SJSA1 (cell line): ENCODE measurements around the gene RNF135. TPM values are rescaled to one million over a fixed set of nuclear protein-coding genes. Genes with fewer than 3 reads are reported as not detected.
"Not testable (repeated sequence)": the region's sequence is repeated elsewhere in the genome, so short reads cannot be mapped to it uniquely, and the experiment has no call there.

ENCODE experiments used
- DNase-seq, 2 experiments: peaks; one replicate each; pipeline ENCODE4 v3.0.0-alpha.2; 2015 to 2020; ENCODE audit warnings: low spot score in 2 of 2, low read depth in 1 of 2
- H3K27ac ChIP-seq: fragments of 250-450 bp; sonication (Bioruptor Pico); 2 replicates; pipeline ENCODE4 v1.5.1; 2020; ENCODE audit warnings: mild to moderate bottlenecking, moderate library complexity
- H3K27me3 ChIP-seq: fragments of 250-450 bp; sonication (Bioruptor Pico); replicated peaks from 2 replicates; pipeline ENCODE4 v1.5.1; 2020; ENCODE audit warnings: mild to moderate bottlenecking, moderate library complexity
- H3K36me3 ChIP-seq: fragments of 250-450 bp; sonication (Bioruptor Pico); 2 replicates; pipeline ENCODE4 v1.5.1; 2020; ENCODE audit warnings: mild to moderate bottlenecking
- H3K4me1 ChIP-seq: fragments of 250-450 bp; sonication (Bioruptor Pico); replicated peaks from 2 replicates; pipeline ENCODE4 v1.6.1; 2021; ENCODE audit warnings: mild to moderate bottlenecking
- H3K4me3 ChIP-seq: fragments of 250-450 bp; sonication (Bioruptor Pico); 2 replicates; pipeline ENCODE4 v1.5.1; 2020; ENCODE audit warnings: mild to moderate bottlenecking
- H3K9me3 ChIP-seq: fragments of 250-450 bp; sonication (Bioruptor Pico); replicated peaks from 2 replicates; pipeline ENCODE4 v1.5.1; 2020; ENCODE audit warnings: mild to moderate bottlenecking
- total RNA-seq: library from RNA; depleted of rRNA; stranded (reverse); fragments of >200 nt; shearing (Covaris generic); gene quantifications from 2 replicates; pipeline ENCODE4 v1.2.3, GENCODE V29; 2014

RNF135 gene
- total RNA-seq, 1 experiment from 2014 or later = 14.6 TPM

GRCh38 chr17:31002047-31002446 lies 31.2 kb downstream of the RNF135 start:
- Histone ChIP-seq H3K9me3 (no peaks in the 10 kb centered on the region), H3K4me3 (no peak overlapping the region), H3K4me1 (no peaks in the 10 kb centered on the region), H3K27ac (no peak overlapping the region), H3K27me3 (no peaks in the 10 kb centered on the region), H3K36me3 (peaks cover 33% of the 10 kb centered on the region)
- no peak for DNase-seq

- Histone ChIP-seq H3K27me3 (no peaks in the 10 kb centered on the region), H3K4me3 (no peak overlapping the region), H3K36me3 (peaks cover 22% of the 10 kb centered on the region), H3K4me1 (no peaks in the 10 kb centered on the region), H3K27ac (no peak overlapping the region), H3K9me3 (no peaks in the 10 kb centered on the region)
- DNase-seq = no peak
These were observed 32.5 kb downstream of the RNF135 start for GRCh38 chr17:31003225-31003866.

- H3K9me3 ChIP-seq = no peaks in the 10 kb centered on the region
- no peak overlapping the region for H3K4me3 ChIP-seq
- H3K4me1 ChIP-seq = no peaks in the 10 kb centered on the region
- H3K27ac ChIP-seq = no peak overlapping the region
- peaks cover 16% of the 10 kb centered on the region for H3K36me3 ChIP-seq
- H3K27me3 ChIP-seq = no peaks in the 10 kb centered on the region
- DNase-seq = no peak
These were observed 33.3 kb downstream of the RNF135 start for GRCh38 chr17:31004160-31004559.

GRCh38 chr17:31007695-31008373 lies 37.0 kb downstream of the RNF135 start:
- H3K9me3 ChIP-seq = no peaks in the 10 kb centered on the region
- H3K4me3 ChIP-seq = no peak overlapping the region
- peaks cover 9% of the 10 kb centered on the region for H3K4me1 ChIP-seq
- DNase-seq = no peak
- H3K27me3 ChIP-seq = no peaks in the 10 kb centered on the region
- H3K36me3 ChIP-seq = no peaks in the 10 kb centered on the region
- H3K27ac ChIP-seq = no peak overlapping the region

DNA sequence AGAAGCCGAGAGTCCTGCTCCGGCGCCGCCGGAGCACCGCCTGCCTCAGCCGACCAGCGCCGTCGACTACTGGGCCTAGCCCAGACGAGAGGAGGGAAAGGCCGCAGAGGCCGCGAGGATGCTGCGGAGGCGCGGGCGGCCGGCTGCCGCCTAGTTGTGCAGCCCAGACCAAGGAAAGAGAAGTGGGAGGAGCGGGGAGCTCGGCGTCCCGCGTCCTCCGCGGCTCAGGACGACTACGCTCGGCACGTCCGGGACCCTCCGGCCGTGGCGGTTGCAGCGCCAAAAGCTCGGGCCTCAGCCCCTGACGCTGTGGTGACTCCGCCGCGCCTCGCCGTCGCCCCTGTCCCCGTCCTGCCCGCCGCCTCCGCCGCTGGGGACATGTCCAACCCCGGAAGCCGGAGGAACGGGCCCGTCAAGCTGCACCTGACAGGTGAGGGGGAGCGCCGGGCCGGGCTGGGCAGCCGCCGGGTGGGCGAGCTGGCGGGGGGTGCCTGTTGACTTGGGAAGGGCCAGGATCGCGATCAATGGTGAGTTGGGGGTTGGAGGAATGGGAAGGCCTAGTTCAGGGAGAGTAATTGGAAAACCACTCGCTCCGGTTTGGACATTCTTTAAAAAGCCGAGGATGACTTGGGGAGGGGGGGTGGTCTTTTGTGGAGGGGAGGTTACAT lies 37.7 kb downstream of the RNF135 start:
- H3K27me3 ChIP-seq = no peaks in the 10 kb centered on the region
- H3K4me3 ChIP-seq = no peak overlapping the region
- DNase-seq = no peak
- H3K4me1 ChIP-seq = peaks cover 9% of the 10 kb centered on the region
- H3K36me3 ChIP-seq = no peaks in the 10 kb centered on the region
- H3K27ac ChIP-seq = no peak overlapping the region
- H3K9me3 ChIP-seq = no peaks in the 10 kb centered on the region

DNA sequence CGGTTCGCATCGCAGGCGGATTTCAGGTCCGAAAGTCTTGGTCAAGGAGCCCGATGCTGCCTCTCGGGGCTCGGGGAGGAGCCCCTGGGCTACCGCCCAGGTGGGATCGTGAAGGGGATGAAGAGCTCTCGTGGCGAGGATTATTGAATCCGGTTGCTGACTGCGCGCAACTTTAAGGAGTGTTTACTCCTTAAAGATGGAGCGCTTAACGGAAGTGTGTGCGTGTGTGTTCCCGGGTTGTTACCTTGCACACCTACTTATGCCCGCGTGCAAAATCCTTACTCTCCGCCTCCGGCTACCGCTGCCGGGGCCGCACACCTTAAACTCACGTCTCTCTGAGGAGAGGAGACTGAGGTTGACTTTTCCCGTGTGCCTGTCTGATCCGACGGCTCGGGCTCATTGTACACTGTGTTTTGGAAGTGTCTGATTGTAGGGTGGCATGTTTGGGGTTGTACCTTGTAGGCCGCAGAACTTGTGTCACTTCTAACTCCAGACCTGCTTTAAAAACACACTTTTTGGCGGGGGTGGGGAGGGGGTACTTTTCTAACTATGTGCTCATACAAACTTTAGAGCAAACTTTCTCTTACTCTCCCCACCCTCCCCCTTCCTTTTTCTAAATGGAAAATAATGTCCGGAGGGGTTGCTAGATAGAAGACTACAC lies 38.3 kb downstream of the RNF135 start:
- not testable (repeated sequence) for H3K4me1 ChIP-seq, H3K4me3 ChIP-seq, H3K9me3 ChIP-seq, H3K27me3 ChIP-seq, H3K27ac ChIP-seq, DNase-seq, H3K36me3 ChIP-seq

DNA sequence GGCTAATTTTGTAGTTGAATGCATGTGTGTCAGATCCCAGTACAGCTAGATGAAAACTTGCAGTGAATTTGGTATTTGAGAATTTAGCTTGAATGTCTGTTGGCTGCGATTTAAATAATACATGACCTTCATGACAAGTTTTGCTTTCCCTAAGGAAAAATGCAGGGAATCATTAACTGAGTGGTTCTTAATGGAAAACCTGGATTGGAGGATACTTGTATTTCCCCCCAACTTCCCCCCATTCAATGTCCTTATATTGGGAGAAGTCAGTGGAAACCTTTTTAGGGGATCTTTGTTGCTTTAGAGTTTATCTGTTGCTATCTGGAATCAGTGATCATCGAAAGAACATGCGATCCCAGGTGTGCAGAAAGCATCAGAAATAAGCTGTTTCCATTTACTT lies 39.2 kb downstream of the RNF135 start:
- H3K27ac ChIP-seq, DNase-seq, H3K4me3 ChIP-seq: not testable (repeated sequence)

DNA sequence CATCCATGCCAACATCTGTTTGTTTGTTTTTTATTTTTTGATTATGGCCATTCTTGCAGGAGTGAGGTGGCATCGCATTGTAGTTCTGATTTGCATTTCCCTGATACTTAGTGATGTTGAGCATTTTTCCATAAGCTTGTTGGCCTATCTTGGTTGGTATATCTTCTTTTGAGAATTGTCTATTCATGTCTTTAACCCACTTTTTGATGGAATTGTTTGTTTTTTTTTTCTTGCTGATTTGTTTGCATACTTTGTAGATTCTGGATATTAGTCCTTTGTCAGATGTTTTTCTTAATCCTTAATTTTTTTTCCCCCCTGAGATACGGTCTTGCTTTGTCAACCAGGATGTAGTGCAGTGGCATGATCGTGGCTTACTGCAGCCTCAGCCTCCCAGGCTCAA lies 43.0 kb downstream of the RNF135 start:
- Histone ChIP-seq H3K4me1 (peaks cover 9% of the 10 kb centered on the region), H3K27me3 (no peaks in the 10 kb centered on the region), H3K36me3 (no peaks in the 10 kb centered on the region), H3K9me3 (no peaks in the 10 kb centered on the region), H3K27ac (no peak overlapping the region), H3K4me3 (no peak overlapping the region)
- DNase-seq = no peak

More for the DNA sequence above, 39.2 kb downstream of the RNF135 start:
- not testable (repeated sequence) for H3K4me1 ChIP-seq, H3K27me3 ChIP-seq, H3K9me3 ChIP-seq, H3K36me3 ChIP-seq

GRCh38 chr17:31015639-31016038 lies 44.8 kb downstream of the RNF135 start:
- Histone ChIP-seq H3K27ac (no peak overlapping the region), H3K36me3 (no peaks in the 10 kb centered on the region), H3K27me3 (no peaks in the 10 kb centered on the region), H3K4me3 (no peak overlapping the region), H3K4me1 (peaks cover 5% of the 10 kb centered on the region), H3K9me3 (no peaks in the 10 kb centered on the region)
- no peak for DNase-seq

DNA sequence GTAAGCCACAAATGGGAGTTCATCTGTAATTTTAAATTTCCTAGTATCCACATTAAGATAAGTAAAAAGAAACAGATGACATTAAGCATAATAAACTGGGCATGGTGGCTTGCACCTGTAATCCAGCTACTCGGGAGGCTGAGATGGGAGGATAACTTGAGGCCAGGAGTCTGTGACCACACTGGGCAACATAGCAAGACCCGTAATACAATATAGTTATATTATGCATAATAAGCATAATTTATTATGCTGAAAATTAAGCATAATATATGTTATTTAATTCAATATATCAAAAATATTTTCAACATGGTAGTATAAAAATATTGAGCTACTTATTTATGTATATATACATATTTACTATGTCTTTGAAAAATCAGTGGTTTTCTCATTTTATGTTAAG lies 48.2 kb downstream of the RNF135 start:
- Histone ChIP-seq H3K27me3 (no peaks in the 10 kb centered on the region), H3K36me3 (no peaks in the 10 kb centered on the region), H3K9me3 (no peaks in the 10 kb centered on the region), H3K4me3 (no peak overlapping the region), H3K4me1 (no peaks in the 10 kb centered on the region), H3K27ac (no peak overlapping the region)
- DNase-seq = no peak

- not testable (repeated sequence) for H3K4me3 ChIP-seq, H3K4me1 ChIP-seq, H3K9me3 ChIP-seq, H3K27me3 ChIP-seq, H3K27ac ChIP-seq, DNase-seq, H3K36me3 ChIP-seq
These were observed 52.3 kb downstream of the RNF135 start for GRCh38 chr17:31023171-31023570.

GRCh38 chr17:31031841-31032240 lies 61.0 kb downstream of the RNF135 start:
- DNase-seq = no peak
- Histone ChIP-seq H3K27me3 (no peaks in the 10 kb centered on the region), H3K9me3 (no peaks in the 10 kb centered on the region)

DNA sequence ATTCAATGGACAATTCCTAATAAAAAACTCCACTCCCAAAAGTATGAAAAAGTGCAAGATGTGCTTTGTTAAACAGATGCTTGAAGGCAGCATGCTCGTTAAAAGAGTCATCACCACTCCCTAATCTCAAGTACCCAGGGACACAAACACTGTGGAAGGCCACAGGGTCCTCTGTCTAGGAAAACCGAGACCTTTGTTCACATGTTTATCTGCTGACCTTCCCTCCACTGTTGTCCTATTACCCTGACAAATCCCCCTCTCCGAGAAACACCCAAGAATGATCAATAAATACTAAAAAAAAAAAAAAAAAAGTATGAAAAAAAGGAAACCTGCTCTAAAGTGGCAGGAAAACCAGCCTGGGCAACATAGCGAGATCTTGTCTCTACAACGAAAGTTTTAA lies 64.8 kb downstream of the RNF135 start:
- H3K4me3 ChIP-seq, H3K36me3 ChIP-seq, H3K27me3 ChIP-seq: not testable (repeated sequence)

More at GRCh38 chr17:31031841-31032240, 61.0 kb downstream of the RNF135 start:
- no peak overlapping the region for H3K4me3 ChIP-seq
- no peak overlapping the region for H3K27ac ChIP-seq
- peaks cover 3% of the 10 kb centered on the region; the same call in 1 of the 2 replicates for H3K36me3 ChIP-seq
- no peaks in the 10 kb centered on the region for H3K4me1 ChIP-seq

DNA sequence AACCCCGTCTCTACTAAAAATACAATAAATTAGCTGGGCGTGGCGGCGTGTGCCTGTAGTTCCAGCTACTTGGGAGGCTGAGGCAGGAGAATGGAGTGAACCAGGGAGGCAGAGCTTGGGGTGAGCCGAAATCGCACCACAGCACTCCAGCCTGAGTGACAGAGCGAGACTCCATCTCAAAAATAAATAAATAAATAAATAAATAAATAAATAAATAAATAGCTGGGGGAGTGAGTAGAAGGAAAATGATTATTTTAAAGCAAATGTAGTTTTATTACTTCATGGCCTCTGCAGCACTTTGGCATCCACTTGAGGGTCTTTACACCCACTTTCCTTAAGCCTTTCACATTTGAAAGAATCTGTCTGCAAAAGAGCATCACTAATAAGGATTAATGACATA lies 70.0 kb downstream of the RNF135 start:
- not testable (repeated sequence) for H3K4me1 ChIP-seq, H3K9me3 ChIP-seq, H3K4me3 ChIP-seq, H3K36me3 ChIP-seq, H3K27ac ChIP-seq, H3K27me3 ChIP-seq, DNase-seq

More for the DNA sequence above, 64.8 kb downstream of the RNF135 start:
- not testable (repeated sequence) for H3K4me1 ChIP-seq, H3K9me3 ChIP-seq, H3K27ac ChIP-seq, DNase-seq
